Measurements from ENCODE around the gene ERICH3.

ERICH3 gene

GRCh38 chr1:74715806-74716205, 42.2 kb upstream of the ERICH3 start:
- Histone ChIP-seq H3K27me3 (ENCODE audit: insufficient read depth, poor library complexity, severe bottlenecking) (no peaks in the 10 kb centered on the region), H3K4me3 (replicated peaks; ENCODE audit: insufficient read depth, low read length) (no peak overlapping the region), H3K27ac (replicated peaks) (no peak overlapping the region)
- no peak for TF ChIP-seq SPI1 (IDR thresholded peaks at IDR 0.05; ENCODE audit: borderline replicate concordance, low read depth)
- no peak for TF ChIP-seq REST (IDR thresholded peaks at IDR 0.05; ENCODE audit: insufficient replicate concordance, low read depth)
- TF ChIP-seq CTCF (IDR thresholded peaks at IDR 0.05; ENCODE audit: insufficient read depth, low read length): no peak
- DNase-seq (ENCODE audit: low read depth in 1 of 2, low spot score in 1 of 2): no peak

- no peak for TF ChIP-seq GABPA (IDR thresholded peaks at IDR 0.05; ENCODE audit: low read depth)
- TF ChIP-seq POLR2AphosphoS5 (IDR thresholded peaks at IDR 0.05; ENCODE audit: low read depth): no peak
- TF ChIP-seq CTCF (IDR thresholded peaks at IDR 0.05; ENCODE audit: insufficient read depth, low read length): no peak
- no peak for TF ChIP-seq SPI1 (IDR thresholded peaks at IDR 0.05; ENCODE audit: borderline replicate concordance, low read depth)
- no peak for TF ChIP-seq REST (IDR thresholded peaks at IDR 0.05; ENCODE audit: insufficient replicate concordance, low read depth)
- H3K4me3 ChIP-seq (replicated peaks; ENCODE audit: insufficient read depth, low read length): no peak overlapping the region
- no peaks in the 10 kb centered on the region for H3K27me3 ChIP-seq (ENCODE audit: insufficient read depth, poor library complexity, severe bottlenecking)
- no peak overlapping the region for H3K27ac ChIP-seq (replicated peaks)
- no peak for DNase-seq (ENCODE audit: low read depth in 1 of 2, low spot score in 1 of 2)
Observed at GRCh38 chr1:74715236-74715502, 41.6 kb upstream of the ERICH3 start.

GRCh38 chr1:74714429-74715235, 41.0 kb upstream of the ERICH3 start:
- no peak overlapping the region for H3K4me3 ChIP-seq (replicated peaks; ENCODE audit: insufficient read depth, low read length)
- TF ChIP-seq GABPA (IDR thresholded peaks at IDR 0.05; ENCODE audit: low read depth) (no peak), POLR2AphosphoS5 (IDR thresholded peaks at IDR 0.05; ENCODE audit: low read depth) (no peak), CTCF (IDR thresholded peaks at IDR 0.05; ENCODE audit: insufficient read depth, low read length) (no peak), REST (IDR thresholded peaks at IDR 0.05; ENCODE audit: insufficient replicate concordance, low read depth) (no peak), SPI1 (IDR thresholded peaks at IDR 0.05; ENCODE audit: borderline replicate concordance, low read depth) (no peak)
- no peak overlapping the region for H3K27ac ChIP-seq (replicated peaks)
- no peaks in the 10 kb centered on the region for H3K27me3 ChIP-seq (ENCODE audit: insufficient read depth, poor library complexity, severe bottlenecking)
- DNase-seq (ENCODE audit: low read depth in 1 of 2, low spot score in 1 of 2): no peak
